A549 (cell line): ENCODE measurements around the gene FBXO48.

Experiments
- CBX2 ChIP-seq: fragments of 200-600 bp; sonication (generic); IDR thresholded peaks from 2 replicates; pipeline ENCODE4 v1.6.1; 2016; ENCODE audit warnings: low read depth, mild to moderate bottlenecking, borderline replicate concordance
- CBX8 ChIP-seq: fragments of 200-600 bp; sonication (generic); IDR thresholded peaks from 2 replicates; pipeline ENCODE4 v1.6.1; 2016
- EHMT2 ChIP-seq: fragments of 200-600 bp; sonication (generic); IDR thresholded peaks from 2 replicates; pipeline ENCODE4 v1.6.1; 2016; ENCODE audit warnings: antibody characterized with exemption, low read depth, mild to moderate bottlenecking, moderate library complexity
- EP300 ChIP-seq, 2 experiments: fragments of >200 bp; sonication (Bioruptor Twin); formaldehyde crosslinking; IDR thresholded peaks; 2 replicates in 1 of 2; 3 replicates in 1 of 2; pipeline ENCODE4 v1.6.1; 2016 to 2017
- HEYL ChIP-seq: fragments of 250-450 bp; sonication (Bioruptor Pico); IDR thresholded peaks from 2 replicates; pipeline ENCODE4 v1.8.0; 2021; ENCODE audit warnings: mild to moderate bottlenecking, moderate library complexity
- JUN ChIP-seq, 2 experiments: fragments of >200 bp; sonication (Bioruptor Twin); formaldehyde crosslinking; IDR thresholded peaks; 2 replicates in 1 of 2; 3 replicates in 1 of 2; pipeline ENCODE4 v1.6.1; 2016 to 2017
- POLR2A ChIP-seq: IDR thresholded peaks from 2 replicates; pipeline ENCODE4 v1.6.1; 2012; ENCODE audit warnings: mild to moderate bottlenecking, low read length
- RAD21 ChIP-seq, 2 experiments: fragments of >200 bp in 1 of 2; sonication (Bioruptor Twin) in 1 of 2; formaldehyde crosslinking in 1 of 2; IDR thresholded peaks in 1 of 2; conservative IDR thresholded peaks in 1 of 2; 2 replicates in 1 of 2; 3 replicates in 1 of 2; pipeline ENCODE4 v1.6.1; 2012 to 2018; ENCODE audit warnings: inconsistent platforms in 1 of 2
- RCOR1 ChIP-seq: fragments of 150-350 bp; IDR thresholded peaks from 2 replicates; pipeline ENCODE4 v1.6.1; 2014; ENCODE audit warnings: antibody characterized with exemption, low read length, low read depth
- TF ChIP-seq, protein P1 (sequence below): IDR thresholded peaks from 2 replicates; pipeline ENCODE4 v1.6.1; 2012
- TF ChIP-seq, protein P2 (sequence below): fragments of >200 bp; sonication (Bioruptor Twin); formaldehyde crosslinking; IDR thresholded peaks from 3 replicates; pipeline ENCODE4 v1.5.1; 2016
- TF ChIP-seq, protein P3 (sequence below): fragments of 450-650 bp; IDR thresholded peaks from 2 replicates; pipeline ENCODE4 v1.6.1; 2014; ENCODE audit warnings: antibody characterized with exemption
- TF ChIP-seq, protein P4 (sequence below): fragments of 200-600 bp; sonication (generic); IDR thresholded peaks from 2 replicates; pipeline ENCODE4 v1.6.1; 2016; ENCODE audit warnings: antibody characterized with exemption, mild to moderate bottlenecking, moderate library complexity
- TF ChIP-seq, protein P5 (sequence below): fragments of >200 bp; sonication (Bioruptor Twin); formaldehyde crosslinking; IDR thresholded peaks from 3 replicates; pipeline ENCODE4 v1.6.1; 2016

DNA sequence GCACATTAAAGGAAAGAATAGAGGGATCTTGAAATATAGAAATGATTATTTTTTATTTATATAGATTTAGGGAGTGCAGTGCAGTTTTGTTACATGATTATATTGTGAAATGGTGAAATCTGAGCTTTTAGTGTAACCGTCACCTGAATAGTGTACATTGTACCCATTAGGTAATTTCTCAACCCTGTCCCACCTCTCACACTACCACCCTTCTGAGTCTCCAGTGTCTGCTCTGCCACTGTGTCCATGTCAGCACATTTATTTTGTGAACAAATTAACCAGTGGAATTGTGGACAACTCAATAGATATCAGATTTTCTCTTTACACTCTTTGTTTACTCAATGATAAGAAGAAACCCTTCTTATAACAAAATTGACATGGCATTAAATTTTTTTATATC, 24.5 kb upstream of the FBXO48 start:
- TF ChIP-seq, protein P1, sequence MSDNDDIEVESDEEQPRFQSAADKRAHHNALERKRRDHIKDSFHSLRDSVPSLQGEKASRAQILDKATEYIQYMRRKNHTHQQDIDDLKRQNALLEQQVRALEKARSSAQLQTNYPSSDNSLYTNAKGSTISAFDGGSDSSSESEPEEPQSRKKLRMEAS: no peak
- TF ChIP-seq CBX2 (no peak), EP300 (IDR thresholded peaks at IDR 0.05) (no peak), POLR2A (no peak), EHMT2 (no peak), RAD21 (conservative IDR thresholded peaks at IDR 0.05 in 1 of 2, IDR thresholded peaks at IDR 0.05 in 1 of 2) (no peak), HEYL (CRISPR knock-in tag) (no peak), CBX8 (no peak), RCOR1 (no peak), JUN (IDR thresholded peaks at IDR 0.05) (no peak)
- TF ChIP-seq, protein P2, sequence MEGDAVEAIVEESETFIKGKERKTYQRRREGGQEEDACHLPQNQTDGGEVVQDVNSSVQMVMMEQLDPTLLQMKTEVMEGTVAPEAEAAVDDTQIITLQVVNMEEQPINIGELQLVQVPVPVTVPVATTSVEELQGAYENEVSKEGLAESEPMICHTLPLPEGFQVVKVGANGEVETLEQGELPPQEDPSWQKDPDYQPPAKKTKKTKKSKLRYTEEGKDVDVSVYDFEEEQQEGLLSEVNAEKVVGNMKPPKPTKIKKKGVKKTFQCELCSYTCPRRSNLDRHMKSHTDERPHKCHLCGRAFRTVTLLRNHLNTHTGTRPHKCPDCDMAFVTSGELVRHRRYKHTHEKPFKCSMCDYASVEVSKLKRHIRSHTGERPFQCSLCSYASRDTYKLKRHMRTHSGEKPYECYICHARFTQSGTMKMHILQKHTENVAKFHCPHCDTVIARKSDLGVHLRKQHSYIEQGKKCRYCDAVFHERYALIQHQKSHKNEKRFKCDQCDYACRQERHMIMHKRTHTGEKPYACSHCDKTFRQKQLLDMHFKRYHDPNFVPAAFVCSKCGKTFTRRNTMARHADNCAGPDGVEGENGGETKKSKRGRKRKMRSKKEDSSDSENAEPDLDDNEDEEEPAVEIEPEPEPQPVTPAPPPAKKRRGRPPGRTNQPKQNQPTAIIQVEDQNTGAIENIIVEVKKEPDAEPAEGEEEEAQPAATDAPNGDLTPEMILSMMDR: no peak
- TF ChIP-seq, protein P3, sequence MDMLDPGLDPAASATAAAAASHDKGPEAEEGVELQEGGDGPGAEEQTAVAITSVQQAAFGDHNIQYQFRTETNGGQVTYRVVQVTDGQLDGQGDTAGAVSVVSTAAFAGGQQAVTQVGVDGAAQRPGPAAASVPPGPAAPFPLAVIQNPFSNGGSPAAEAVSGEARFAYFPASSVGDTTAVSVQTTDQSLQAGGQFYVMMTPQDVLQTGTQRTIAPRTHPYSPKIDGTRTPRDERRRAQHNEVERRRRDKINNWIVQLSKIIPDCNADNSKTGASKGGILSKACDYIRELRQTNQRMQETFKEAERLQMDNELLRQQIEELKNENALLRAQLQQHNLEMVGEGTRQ: no peak
- TF ChIP-seq, protein P4, sequence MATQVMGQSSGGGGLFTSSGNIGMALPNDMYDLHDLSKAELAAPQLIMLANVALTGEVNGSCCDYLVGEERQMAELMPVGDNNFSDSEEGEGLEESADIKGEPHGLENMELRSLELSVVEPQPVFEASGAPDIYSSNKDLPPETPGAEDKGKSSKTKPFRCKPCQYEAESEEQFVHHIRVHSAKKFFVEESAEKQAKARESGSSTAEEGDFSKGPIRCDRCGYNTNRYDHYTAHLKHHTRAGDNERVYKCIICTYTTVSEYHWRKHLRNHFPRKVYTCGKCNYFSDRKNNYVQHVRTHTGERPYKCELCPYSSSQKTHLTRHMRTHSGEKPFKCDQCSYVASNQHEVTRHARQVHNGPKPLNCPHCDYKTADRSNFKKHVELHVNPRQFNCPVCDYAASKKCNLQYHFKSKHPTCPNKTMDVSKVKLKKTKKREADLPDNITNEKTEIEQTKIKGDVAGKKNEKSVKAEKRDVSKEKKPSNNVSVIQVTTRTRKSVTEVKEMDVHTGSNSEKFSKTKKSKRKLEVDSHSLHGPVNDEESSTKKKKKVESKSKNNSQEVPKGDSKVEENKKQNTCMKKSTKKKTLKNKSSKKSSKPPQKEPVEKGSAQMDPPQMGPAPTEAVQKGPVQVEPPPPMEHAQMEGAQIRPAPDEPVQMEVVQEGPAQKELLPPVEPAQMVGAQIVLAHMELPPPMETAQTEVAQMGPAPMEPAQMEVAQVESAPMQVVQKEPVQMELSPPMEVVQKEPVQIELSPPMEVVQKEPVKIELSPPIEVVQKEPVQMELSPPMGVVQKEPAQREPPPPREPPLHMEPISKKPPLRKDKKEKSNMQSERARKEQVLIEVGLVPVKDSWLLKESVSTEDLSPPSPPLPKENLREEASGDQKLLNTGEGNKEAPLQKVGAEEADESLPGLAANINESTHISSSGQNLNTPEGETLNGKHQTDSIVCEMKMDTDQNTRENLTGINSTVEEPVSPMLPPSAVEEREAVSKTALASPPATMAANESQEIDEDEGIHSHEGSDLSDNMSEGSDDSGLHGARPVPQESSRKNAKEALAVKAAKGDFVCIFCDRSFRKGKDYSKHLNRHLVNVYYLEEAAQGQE: no peak
- TF ChIP-seq, protein P5, sequence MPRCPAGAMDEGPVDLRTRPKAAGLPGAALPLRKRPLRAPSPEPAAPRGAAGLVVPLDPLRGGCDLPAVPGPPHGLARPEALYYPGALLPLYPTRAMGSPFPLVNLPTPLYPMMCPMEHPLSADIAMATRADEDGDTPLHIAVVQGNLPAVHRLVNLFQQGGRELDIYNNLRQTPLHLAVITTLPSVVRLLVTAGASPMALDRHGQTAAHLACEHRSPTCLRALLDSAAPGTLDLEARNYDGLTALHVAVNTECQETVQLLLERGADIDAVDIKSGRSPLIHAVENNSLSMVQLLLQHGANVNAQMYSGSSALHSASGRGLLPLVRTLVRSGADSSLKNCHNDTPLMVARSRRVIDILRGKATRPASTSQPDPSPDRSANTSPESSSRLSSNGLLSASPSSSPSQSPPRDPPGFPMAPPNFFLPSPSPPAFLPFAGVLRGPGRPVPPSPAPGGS: no peak
